H1 (cell line): ENCODE measurements around the gene EBF3. TPM values are rescaled to one million over a fixed set of nuclear protein-coding genes. Genes with fewer than 3 reads are reported as not detected.

Experiments
- CTCF ChIA-PET: fragments of 300-600 bp; sonication (Branson Sonifier 250); formaldehyde crosslinking; loops from one replicate; lab custom pipeline; 2021; ENCODE audit not compliant: partially characterized antibody; lab: Charles Lee
- POLR2A ChIA-PET: fragments of 300-600 bp; sonication (Branson Sonifier 250); formaldehyde crosslinking; loops from one replicate; lab custom pipeline; 2021; ENCODE audit warnings: inconsistent platforms; ENCODE audit not compliant: partially characterized antibody; lab: Charles Lee
- DNase-seq, 2 experiments: peaks; one replicate each; pipeline versions ENCODE4 v3.0.0 to v3.0.0-alpha.2; 2010 to 2022; ENCODE audit warnings: low spot score in 2 of 2, low read depth in 1 of 2, mixed read lengths in 1 of 2
- FAIRE-seq: peaks from 2 replicates; lab custom pipeline; 2011; peaks lifted over from hg19 to GRCh38; lab: Jason Lieb, UNC
- H2AFZ ChIP-seq: 2 replicates; pipeline ENCODE4 v1.8.1; 2012; ENCODE audit warnings: low read length, inconsistent platforms
- H2AK5ac ChIP-seq: 2 replicates; pipeline ENCODE4 v1.6.1; 2013; ENCODE audit warnings: low read depth, low read length
- H2BK120ac ChIP-seq: replicated peaks from 2 replicates; pipeline ENCODE3; 2013; ENCODE audit warnings: low read depth, low read length, inconsistent platforms
- H2BK12ac ChIP-seq: 2 replicates; pipeline ENCODE4 v1.6.1; 2013; ENCODE audit warnings: low read depth, low read length
- H2BK15ac ChIP-seq: 2 replicates; pipeline ENCODE4 v1.6.1; 2013; ENCODE audit warnings: low read length
- H2BK20ac ChIP-seq: 2 replicates; pipeline ENCODE4 v1.6.1; 2013; ENCODE audit warnings: low read length
- H2BK5ac ChIP-seq: 2 replicates; pipeline ENCODE4 v1.6.1; 2013; ENCODE audit warnings: low read depth, low read length
- H3K14ac ChIP-seq: 2 replicates; pipeline ENCODE4 v1.6.1; 2013; ENCODE audit warnings: inconsistent platforms; ENCODE audit not compliant: insufficient read length
- H3K18ac ChIP-seq: 2 replicates; pipeline ENCODE4 v1.6.1; 2013; ENCODE audit warnings: low read length; ENCODE audit errors: extremely low read depth
- H3K23ac ChIP-seq: 2 replicates; pipeline ENCODE4 v1.6.1; 2013; ENCODE audit warnings: inconsistent platforms; ENCODE audit not compliant: insufficient read length
- H3K23me2 ChIP-seq: 2 replicates; pipeline ENCODE4 v1.6.1; 2013; ENCODE audit warnings: low read depth, low read length
- H3K27ac ChIP-seq: 2 replicates; pipeline ENCODE4 v1.6.1; 2011; ENCODE audit warnings: low read depth, low read length, inconsistent platforms
- H3K27me3 ChIP-seq, 4 experiments: replicated peaks in 1 of 4; 1 replicate in 1 of 4; 2 replicates in 3 of 4; pipeline versions ENCODE4 v1.6.1 to v1.8.1; 2011 to 2013; ENCODE audit warnings: low read length in 3 of 4, mild to moderate bottlenecking in 3 of 4, inconsistent platforms in 2 of 4, mixed read lengths in 2 of 4, moderate library complexity in 1 of 4; ENCODE audit not compliant: control insufficient read depth in 3 of 4, insufficient read depth in 3 of 4; ENCODE audit errors: extremely low read depth in 1 of 4
- H3K36me3 ChIP-seq, 4 experiments: 2 replicates each; pipeline versions ENCODE4 v1.6.1 to v1.8.1; 2011 to 2013; ENCODE audit warnings: mild to moderate bottlenecking in 4 of 4, low read length in 3 of 4, moderate library complexity in 2 of 4, control low read depth in 1 of 4, inconsistent platforms in 1 of 4; ENCODE audit not compliant: insufficient read depth in 4 of 4, control insufficient read depth in 2 of 4
- H3K4ac ChIP-seq: replicated peaks from 2 replicates; pipeline ENCODE3; 2013; ENCODE audit warnings: low read length, low read depth, mixed read lengths, inconsistent platforms; ENCODE audit not compliant: insufficient read length
- H3K4me1 ChIP-seq, 4 experiments: replicated peaks in 1 of 4; 1 replicate in 1 of 4; 2 replicates in 3 of 4; pipeline versions ENCODE4 v1.6.1 to v1.8.1; 2011 to 2013; ENCODE audit warnings: low read length in 3 of 4, inconsistent platforms in 2 of 4, mixed read lengths in 1 of 4; ENCODE audit not compliant: insufficient read depth in 4 of 4, control insufficient read depth in 3 of 4
- H3K4me2 ChIP-seq, 2 experiments: 2 replicates each; pipeline versions ENCODE4 v1.6.1 to v1.8.1; 2011 to 2013; ENCODE audit warnings: low read depth in 2 of 2, low read length in 2 of 2, control low read depth in 1 of 2, inconsistent platforms in 1 of 2, mild to moderate bottlenecking in 1 of 2; ENCODE audit not compliant: insufficient read depth in 1 of 2
- H3K4me3 ChIP-seq, 4 experiments: fragments of 200-600, 300-600 bp in 1 of 4; sonication (generic), shearing (Covaris generic), sonication (Bioruptor Twin) in 1 of 4; 2 replicates each; pipeline versions ENCODE4 v1.5.1 to v1.8.1; 2011 to 2016; ENCODE audit warnings: low read length in 4 of 4, low read depth in 3 of 4, control low read depth in 2 of 4, inconsistent platforms in 2 of 4, mild to moderate bottlenecking in 2 of 4, mixed read lengths in 1 of 4, moderate library complexity in 1 of 4; ENCODE audit not compliant: insufficient read depth in 2 of 4; ENCODE audit errors: extremely low read depth in 1 of 4
- H3K56ac ChIP-seq: replicated peaks from 2 replicates; pipeline ENCODE3; 2013; ENCODE audit warnings: low read depth, mild to moderate bottlenecking, mixed read lengths, low read length, inconsistent platforms; ENCODE audit not compliant: insufficient read length
- H3K79me1 ChIP-seq: 2 replicates; pipeline ENCODE4 v1.6.1; 2013; ENCODE audit warnings: low read depth, low read length, control low read depth
- H3K79me2 ChIP-seq, 2 experiments: 2 replicates each; pipeline versions ENCODE4 v1.6.1 to v1.8.1; 2012 to 2013; ENCODE audit warnings: low read length in 2 of 2, mild to moderate bottlenecking in 2 of 2, inconsistent platforms in 1 of 2; ENCODE audit not compliant: insufficient read depth in 2 of 2, control insufficient read depth in 1 of 2
- H3K9ac ChIP-seq, 4 experiments: replicated peaks in 1 of 4; 1 replicate in 1 of 4; 2 replicates in 3 of 4; pipeline versions ENCODE4 v1.6.1 to v1.8.1; 2011 to 2013; ENCODE audit warnings: low read depth in 3 of 4, low read length in 3 of 4, control low read depth in 2 of 4, mild to moderate bottlenecking in 2 of 4, moderate library complexity in 2 of 4, inconsistent platforms in 1 of 4; ENCODE audit errors: extremely low read depth in 1 of 4
- H3K9me3 ChIP-seq, 2 experiments: 2 replicates each; pipeline versions ENCODE4 v1.6.1 to v1.8.1; 2012 to 2013; ENCODE audit warnings: mild to moderate bottlenecking in 2 of 2, moderate library complexity in 2 of 2, control low read depth in 1 of 2, inconsistent platforms in 1 of 2, low read depth in 1 of 2, low read length in 1 of 2, mixed read lengths in 1 of 2; ENCODE audit not compliant: insufficient read depth in 2 of 2
- H4K20me1 ChIP-seq, 2 experiments: replicated peaks in 1 of 2; 2 replicates each; pipeline versions ENCODE3 to v1.8.1; 2011 to 2013; ENCODE audit warnings: inconsistent platforms in 2 of 2, low read length in 2 of 2, mild to moderate bottlenecking in 1 of 2; ENCODE audit not compliant: insufficient read depth in 2 of 2, control insufficient read depth in 1 of 2
- H4K5ac ChIP-seq: 2 replicates; pipeline ENCODE4 v1.6.1; 2013; ENCODE audit warnings: low read length, low read depth, mixed read lengths, inconsistent platforms; ENCODE audit not compliant: insufficient read length
- H4K8ac ChIP-seq: 2 replicates; pipeline ENCODE4 v1.8.0; 2013; ENCODE audit warnings: mild to moderate bottlenecking, moderate library complexity, low read length, inconsistent platforms; ENCODE audit not compliant: insufficient read depth; ENCODE audit errors: extremely low read depth
- H4K91ac ChIP-seq: replicated peaks from 2 replicates; pipeline ENCODE3; 2013; ENCODE audit warnings: low read length, mixed read lengths, inconsistent platforms; ENCODE audit not compliant: insufficient read length
- CTBP2 ChIP-seq: IDR thresholded peaks from 2 replicates; pipeline ENCODE4 v1.7.0; 2011; ENCODE audit warnings: borderline replicate concordance, mild to moderate bottlenecking, moderate library complexity, mixed read lengths, low read length; ENCODE audit not compliant: insufficient read depth, insufficient read length
- WGBS, 2 experiments: shearing (Covaris generic) in 1 of 2; methylation state at CpG; one replicate each; pipeline versions ENCODE4 v1.1.6 to v1.1.7; 2013 to 2015; ENCODE audit warnings: low lambda C conversion rate in 2 of 2, mixed read lengths in 2 of 2, inconsistent platforms in 1 of 2, low coverage in 1 of 2, missing lambda C conversion rate in 1 of 2; ENCODE audit not compliant: insufficient replicate concordance in 2 of 2, insufficient coverage in 1 of 2, insufficient read length in 1 of 2; ENCODE audit errors: extremely low coverage in 1 of 2, missing lambda C conversion rate in 1 of 2; 5-methylcytosine and 5-hydroxymethylcytosine counted together
- polyA plus RNA-seq, 7 experiments: library from polyadenylated mRNA; depleted of rRNA in 3 of 7; stranded (reverse) in 5 of 7; unstranded in 2 of 7; fragments of >200 nt in 5 of 7; fragments of 200-250 nt in 2 of 7; gene quantifications; 1 replicate in 5 of 7; 2 replicates in 1 of 7; 4 replicates in 1 of 7; pipeline versions ENCODE4 v1.2.1 to v1.2.3, GENCODE V29; 2011 to 2013; ENCODE audit warnings: missing spikeins in 2 of 7, mixed read lengths in 2 of 7
- total RNA-seq: library from RNA; stranded (reverse); fragmentation: NEBNext Ultra II Directional; extraction: Animal tissue kit (Norgen Biotek cat#: 25700); gene quantifications from 2 replicates; pipeline ENCODE4 v1.2.1, GENCODE V29; 2021
- TF ChIP-seq, protein P1 (sequence below): IDR thresholded peaks from 2 replicates; pipeline ENCODE4 v1.6.1; 2012; ENCODE audit warnings: inconsistent platforms

Gene EBF3
- total and polyA plus RNA-seq, 2 of the 8 experiments (the other 6 are each of a cell fraction or from before 2014, with no cell fraction given): 0.08 to 0.26 TPM

DNA sequence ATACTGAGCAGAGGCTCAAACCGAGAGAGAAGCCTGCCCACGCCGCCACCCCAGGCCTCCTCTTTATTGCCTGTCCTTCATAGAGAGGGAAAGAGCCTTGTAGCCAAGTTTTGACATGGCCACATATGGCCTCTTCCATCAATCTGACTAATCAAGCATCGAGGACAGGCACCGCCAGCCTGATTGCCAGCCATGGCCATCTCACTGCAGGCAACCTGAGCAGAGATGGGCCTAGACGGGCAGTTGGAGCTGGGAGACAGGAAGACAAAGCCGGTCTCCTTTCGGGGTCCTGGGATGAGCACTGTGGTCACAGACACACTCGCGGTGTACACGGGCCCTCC, 67.2 kb downstream of the EBF3 start:
- Histone ChIP-seq H4K20me1 (no peaks in the 10 kb centered on the region), H2AK5ac (peak overlapping the region; percentile 71; the same call in 1 of the 2 replicates), H3K9ac (no peak overlapping the region), H2BK20ac (peak overlapping the region; percentile 91), H3K4me3 (no peak overlapping the region), H2AFZ (no peak overlapping the region), H3K27me3 (peaks cover 0 to 4% (median 0%) of the 10 kb centered on the region in 4 experiments; a peak in 3 of 7 replicates), H3K56ac (no peak overlapping the region), H3K79me1 (no peaks in the 10 kb centered on the region), H3K4ac (no peak overlapping the region), H3K9me3 (no peaks in the 10 kb centered on the region), H3K27ac (no peak overlapping the region), H3K23me2 (no peaks in the 10 kb centered on the region), H4K8ac (peak overlapping the region; percentile 20; the same call in 1 of the 2 replicates), H3K23ac (no peak overlapping the region), H3K18ac (peak overlapping the region; percentile 44), H4K91ac (peak overlapping the region; percentile 58), H3K14ac (no peak overlapping the region), H2BK120ac (no peak overlapping the region), H3K36me3 (no peaks in the 10 kb centered on the region), H3K79me2 (no peaks in the 10 kb centered on the region), H2BK15ac (no peak overlapping the region; the same call in 1 of the 2 replicates), H2BK5ac (peak overlapping the region; percentile 77; the same call in 1 of the 2 replicates), H3K4me1 (peaks cover 5 to 52% (median 19%) of the 10 kb centered on the region in 4 experiments), H3K4me2 (0 out of 4 replicates have a peak overlapping the region, but pooled peaks of 1 of the 2 experiments have one; percentile 31), H2BK12ac (peak overlapping the region; percentile 99), H4K5ac (peak overlapping the region; percentile 76)
- CTCF ChIA-PET: interaction anchor here (0.8 to 12.5 kb wide), 5 partner anchors 10 to 132 kb away, joined by 3 to 131 read pairs (median 4); no protein-coding TSS in a partner anchor
- POLR2A ChIA-PET: no interaction called here
- TF ChIP-seq CTBP2: no peak
- TF ChIP-seq, protein P1, sequence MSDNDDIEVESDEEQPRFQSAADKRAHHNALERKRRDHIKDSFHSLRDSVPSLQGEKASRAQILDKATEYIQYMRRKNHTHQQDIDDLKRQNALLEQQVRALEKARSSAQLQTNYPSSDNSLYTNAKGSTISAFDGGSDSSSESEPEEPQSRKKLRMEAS: 0 out of 2 replicates have a peak, but pooled peaks have one; percentile 3
- WGBS, 2 experiments: 70% methylated on average over 11 of the region's 11 CpGs; no CpG with 5 or more reads in 1 of the 2 experiments
- DNase-seq (no peak), FAIRE-seq (no peak)
